Measurements from ENCODE around the gene GPR68.
"Not testable (repeated sequence)": the region's sequence is repeated elsewhere in the genome, so short reads cannot be mapped to it uniquely, and the experiment has no call there.

GPR68 gene

GRCh38 chr14:91254461-91254860, 10.0 kb upstream of the GPR68 start:
- Histone ChIP-seq H3K36me3 (no peaks in the 10 kb centered on the region), H3K27ac (peak overlapping the region in 4 of 11 experiments; percentile 38 to 67 (median 60); a peak in 2 of 22 replicates), H3K4me1 (peaks cover 49 to 73% (median 65%) of the 10 kb centered on the region in 10 experiments), H3K27me3 (peaks cover 6 to 28% (median 17%) of the 10 kb centered on the region in 11 experiments; a peak in 20 of 22 replicates), H3K9ac (peak overlapping the region in 1 of 11 experiments; percentile 77; a peak in 1 of 22 replicates), H4K20me1 (peaks cover 0 to 5% (median 0%) of the 10 kb centered on the region in 11 experiments; a peak in 1 of 22 replicates), H3K4me3 (no peak overlapping the region; a peak in 1 of 20 replicates), H3K9me3 (replicated peaks in 1 of 11) (no peaks in the 10 kb centered on the region), H3K4me2 (peak overlapping the region; percentile 86 to 100 (median 99); a peak in 21 of 22 replicates)
- TF ChIP-seq Cebpa-rat (IDR thresholded peaks at IDR 0.05) = 0 out of 22 replicates have a peak, but pooled peaks of 2 of the 11 experiments have one; percentile 12 to 25

- H3K27me3 ChIP-seq = peaks cover 6 to 28% (median 17%) of the 10 kb centered on the region in 11 experiments; a peak in 20 of 22 replicates
- H3K36me3 ChIP-seq = no peaks in the 10 kb centered on the region
- TF ChIP-seq Cebpa-rat (IDR thresholded peaks at IDR 0.05) = no peak
- peak overlapping the region; percentile 86 to 100 (median 99) for H3K4me2 ChIP-seq
- H3K4me3 ChIP-seq = peak overlapping the region; percentile 67 to 77 (median 68)
- H4K20me1 ChIP-seq = peaks cover 0 to 5% (median 0%) of the 10 kb centered on the region in 11 experiments; a peak in 1 of 22 replicates
- peaks cover 55 to 80% (median 71%) of the 10 kb centered on the region in 10 experiments for H3K4me1 ChIP-seq
- no peaks in the 10 kb centered on the region for H3K9me3 ChIP-seq (replicated peaks in 1 of 11)
- peak overlapping the region; percentile 65 to 83 (median 78) for H3K9ac ChIP-seq
- H3K27ac ChIP-seq = peak overlapping the region; percentile 38 to 67 (median 64); a peak in 20 of 22 replicates
These were observed 9.4 kb upstream of the GPR68 start for GRCh38 chr14:91253795-91254323.

- peak overlapping the region; percentile 86 to 100 (median 99) for H3K4me2 ChIP-seq
- peaks cover 0 to 5% (median 0%) of the 10 kb centered on the region in 11 experiments; a peak in 1 of 22 replicates for H4K20me1 ChIP-seq
- H3K27me3 ChIP-seq = peaks cover 6 to 28% (median 17%) of the 10 kb centered on the region in 11 experiments; a peak in 20 of 22 replicates
- no peaks in the 10 kb centered on the region for H3K36me3 ChIP-seq
- peak overlapping the region; percentile 38 to 67 (median 64); a peak in 21 of 22 replicates for H3K27ac ChIP-seq
- peaks cover 51 to 83% (median 71%) of the 10 kb centered on the region in 10 experiments for H3K4me1 ChIP-seq
- H3K9ac ChIP-seq = peak overlapping the region; percentile 65 to 83 (median 78)
- H3K9me3 ChIP-seq (replicated peaks in 1 of 11) = no peaks in the 10 kb centered on the region
- TF ChIP-seq Cebpa-rat (IDR thresholded peaks at IDR 0.05) = no peak
- peak overlapping the region; percentile 67 to 77 (median 68) for H3K4me3 ChIP-seq
These were observed 8.6 kb upstream of the GPR68 start for GRCh38 chr14:91252871-91253794.

- Histone ChIP-seq H3K36me3 (no peaks in the 10 kb centered on the region), H3K4me3 (no peak overlapping the region), H3K4me2 (peak overlapping the region; percentile 69 to 83 (median 73)), H3K4me1 (peaks cover 47 to 88% (median 75%) of the 10 kb centered on the region in 10 experiments), H3K9ac (no peak overlapping the region; a peak in 1 of 22 replicates), H3K27ac (peak overlapping the region in 5 of 11 experiments; percentile 35 to 64 (median 49); a peak in 3 of 22 replicates), H3K9me3 (replicated peaks in 1 of 11) (no peaks in the 10 kb centered on the region), H4K20me1 (peaks cover 0 to 5% (median 0%) of the 10 kb centered on the region in 11 experiments; a peak in 1 of 22 replicates), H3K27me3 (peaks cover 6 to 21% (median 17%) of the 10 kb centered on the region in 11 experiments; a peak in 20 of 22 replicates)
- TF ChIP-seq Cebpa-rat (IDR thresholded peaks at IDR 0.05) = no peak
These were observed 6.4 kb upstream of the GPR68 start for GRCh38 chr14:91250912-91251311.

- Histone ChIP-seq H3K9me3 (replicated peaks in 1 of 11) (no peaks in the 10 kb centered on the region), H3K4me1 (peaks cover 54 to 88% (median 80%) of the 10 kb centered on the region in 10 experiments), H3K27ac (peak overlapping the region in 8 of 11 experiments; percentile 35 to 64 (median 41); a peak in 17 of 22 replicates), H3K9ac (peak overlapping the region in 5 of 11 experiments; percentile 2 to 53 (median 6); a peak in 4 of 22 replicates), H3K4me2 (peak overlapping the region; percentile 69 to 83 (median 73)), H3K36me3 (no peaks in the 10 kb centered on the region), H3K27me3 (peaks cover 6 to 22% (median 17%) of the 10 kb centered on the region in 11 experiments; a peak in 20 of 22 replicates), H3K4me3 (peak overlapping the region in 2 of 10 experiments; percentile 19 to 29; a peak in 2 of 20 replicates), H4K20me1 (peaks cover 0 to 3% (median 0%) of the 10 kb centered on the region in 11 experiments; a peak in 1 of 22 replicates)
- no peak for TF ChIP-seq Cebpa-rat (IDR thresholded peaks at IDR 0.05)
These were observed 5.5 kb upstream of the GPR68 start for GRCh38 chr14:91249841-91250616.

GRCh38 chr14:91246051-91246852, 1.7 kb upstream of the GPR68 start:
- H3K4me1 ChIP-seq = peaks cover 75 to 99% (median 91%) of the 10 kb centered on the region in 10 experiments
- no peaks in the 10 kb centered on the region for H4K20me1 ChIP-seq
- H3K4me3 ChIP-seq = no peak overlapping the region
- H3K27me3 ChIP-seq = peaks cover 0 to 7% (median 0%) of the 10 kb centered on the region in 11 experiments; a peak in 1 of 22 replicates
- H3K27ac ChIP-seq = no peak overlapping the region
- no peaks in the 10 kb centered on the region for H3K36me3 ChIP-seq
- peak overlapping the region in 9 of 11 experiments; percentile 86 to 96 (median 93); a peak in 17 of 22 replicates for H3K4me2 ChIP-seq
- 0 out of 22 replicates have a peak overlapping the region, but pooled peaks of 1 of the 11 experiments have one; percentile 4 for H3K9ac ChIP-seq
- no peaks in the 10 kb centered on the region for H3K9me3 ChIP-seq (replicated peaks in 1 of 11)
- no peak for TF ChIP-seq Cebpa-rat (IDR thresholded peaks at IDR 0.05)

- peak overlapping the region in 1 of 11 experiments; percentile 75; a peak in 1 of 22 replicates for H3K27ac ChIP-seq
- not testable (repeated sequence) for H3K9ac ChIP-seq; H3K9me3 ChIP-seq (replicated peaks in 1 of 11); H3K4me3 ChIP-seq; H4K20me1 ChIP-seq; H3K27me3 ChIP-seq; H3K36me3 ChIP-seq
- H3K4me1 ChIP-seq = peaks cover 75 to 98% (median 90%) of the 10 kb centered on the region in 10 experiments
- peak overlapping the region; percentile 86 to 97 (median 93) for H3K4me2 ChIP-seq
These were observed 1.1 kb upstream of the GPR68 start for GRCh38 chr14:91245616-91246015.
